CD14-positive monocyte (primary cell): ENCODE results near the gene ATP2C2. TPM values are rescaled to one million over a fixed set of nuclear protein-coding genes. Genes with fewer than 3 reads are reported as not detected.

ENCODE experiments used
- DNase-seq, 3 donors: peaks; one replicate each; pipeline ENCODE4 v3.0.0-alpha.2; 2011 to 2022
- H2AFZ ChIP-seq: 2 replicates; pipeline ENCODE4 v1.6.0; 2012; ENCODE audit warnings: mild to moderate bottlenecking, low read depth, low read length, inconsistent platforms; ENCODE audit not compliant: insufficient read depth, poor library complexity, severe bottlenecking
- H3K27ac ChIP-seq, 2 donors: 1 replicate in 1 of 2; 2 replicates in 1 of 2; pipeline ENCODE4 v1.5.1; 2012 to 2013; ENCODE audit warnings: low read length in 2 of 2, control low read depth in 1 of 2, inconsistent platforms in 1 of 2, low read depth in 1 of 2, mild to moderate bottlenecking in 1 of 2
- H3K27me3 ChIP-seq, 2 donors: one replicate each; pipeline versions ENCODE4 v1.6.0 to v1.6.1; 2011 to 2013; ENCODE audit warnings: low read length in 2 of 2; ENCODE audit not compliant: control insufficient read depth in 2 of 2, insufficient read depth in 2 of 2
- H3K36me3 ChIP-seq, 2 donors: replicated peaks in 1 of 2; 1 replicate in 1 of 2; 2 replicates in 1 of 2; pipeline versions ENCODE4 v1.5.1 to v1.6.1; 2012 to 2013; ENCODE audit warnings: low read length in 2 of 2, control low read depth in 1 of 2, inconsistent platforms in 1 of 2, mild to moderate bottlenecking in 1 of 2; ENCODE audit not compliant: insufficient read depth in 2 of 2, control insufficient read depth in 1 of 2
- H3K4me1 ChIP-seq, 2 donors: 1 replicate in 1 of 2; 2 replicates in 1 of 2; pipeline versions ENCODE4 v1.5.1 to v1.6.1; 2012 to 2013; ENCODE audit warnings: low read length in 2 of 2, control low read depth in 1 of 2, inconsistent platforms in 1 of 2, mild to moderate bottlenecking in 1 of 2, moderate library complexity in 1 of 2; ENCODE audit not compliant: insufficient read depth in 2 of 2, control insufficient read depth in 1 of 2
- H3K4me2 ChIP-seq: replicated peaks from 2 replicates; pipeline ENCODE3; 2012; ENCODE audit warnings: low read length, moderate library complexity, mild to moderate bottlenecking; ENCODE audit not compliant: poor library complexity, severe bottlenecking; ENCODE audit errors: extremely low read depth
- H3K4me3 ChIP-seq, 3 experiments: fragments of 200-600 bp in 1 of 3; sonication (generic) in 1 of 3; replicated peaks in 1 of 3; 1 replicate in 2 of 3; 2 replicates in 1 of 3; pipeline ENCODE4 v1.5.1; 2011 to 2013; ENCODE audit warnings: low read length in 3 of 3, mild to moderate bottlenecking in 3 of 3, control low read depth in 2 of 3, low read depth in 2 of 3, inconsistent platforms in 1 of 3, moderate library complexity in 1 of 3
- H3K79me2 ChIP-seq: 2 replicates; pipeline ENCODE4 v1.6.0; 2012; ENCODE audit warnings: mild to moderate bottlenecking, control low read depth, inconsistent platforms, low read length, moderate library complexity; ENCODE audit not compliant: insufficient read depth
- H3K9ac ChIP-seq: 2 replicates; pipeline ENCODE4 v1.6.0; 2017; ENCODE audit warnings: low read length, mild to moderate bottlenecking; ENCODE audit not compliant: insufficient read depth, poor library complexity, severe bottlenecking
- H3K9me3 ChIP-seq, 2 donors: replicated peaks in 1 of 2; 1 replicate in 1 of 2; 2 replicates in 1 of 2; pipeline versions ENCODE4 v1.5.1 to v1.6.1; 2012 to 2013; ENCODE audit warnings: low read length in 2 of 2, control low read depth in 1 of 2; ENCODE audit not compliant: control insufficient read depth in 1 of 2, insufficient read depth in 1 of 2
- H4K20me1 ChIP-seq: 2 replicates; pipeline ENCODE4 v1.6.0; 2012; ENCODE audit warnings: mild to moderate bottlenecking, low read length, control low read depth, moderate library complexity; ENCODE audit not compliant: insufficient read depth
- H3K27ac Mint-ChIP-seq, 7 donors: one replicate each; pipeline ENCODE4 v1.8.0; 2020; ENCODE audit warnings: mild to moderate bottlenecking in 7 of 7, mixed read lengths in 7 of 7, moderate library complexity in 6 of 7, inconsistent platforms in 2 of 7
- H3K27me3 Mint-ChIP-seq, 3 donors: one replicate each; pipeline ENCODE4 v1.8.0; 2021 to 2022; ENCODE audit warnings: low read depth in 3 of 3, mild to moderate bottlenecking in 3 of 3, mixed read lengths in 3 of 3, moderate library complexity in 3 of 3, inconsistent platforms in 1 of 3
- H3K36me3 Mint-ChIP-seq, 2 donors: one replicate each; pipeline ENCODE4 v1.8.0; 2020; ENCODE audit warnings: mixed read lengths in 2 of 2, inconsistent platforms in 1 of 2, mild to moderate bottlenecking in 1 of 2
- H3K4me1 Mint-ChIP-seq: one replicate; pipeline ENCODE4 v1.8.0; 2020; ENCODE audit warnings: mild to moderate bottlenecking, mixed read lengths
- H3K4me3 Mint-ChIP-seq, 2 donors: one replicate each; pipeline ENCODE4 v1.8.0; 2020; ENCODE audit warnings: mild to moderate bottlenecking in 2 of 2, mixed read lengths in 2 of 2, moderate library complexity in 1 of 2
- H3K9me3 Mint-ChIP-seq, 7 donors: one replicate each; pipeline ENCODE4 v1.8.0; 2020 to 2022; ENCODE audit warnings: mixed read lengths in 7 of 7, mild to moderate bottlenecking in 6 of 7, moderate library complexity in 6 of 7, inconsistent platforms in 2 of 7
- WGBS: methylation state at CpG from one replicate; pipeline ENCODE4 v1.1.5; 2013; ENCODE audit warnings: missing lambda C conversion rate; ENCODE audit not compliant: insufficient coverage; 5-methylcytosine and 5-hydroxymethylcytosine counted together
- intact Hi-C, 2 donors: fragments of 100-400 bp; cut with micrococcal nuclease; formaldehyde crosslinking; loops; one replicate each; pipeline versions ENCODE4 v1.15.0 to v1.15.1; 2023
- polyA plus RNA-seq, 3 donors: library from polyadenylated mRNA; depleted of rRNA in 1 of 3; unstranded in 2 of 3; stranded (reverse) in 1 of 3; fragments of 300-500 nt in 2 of 3; fragments of >200 nt in 1 of 3; fragmentation: Illumina TruSeq in 2 of 3; gene quantifications; 1 replicate in 2 of 3; 2 replicates in 1 of 3; pipeline ENCODE4 v1.2.3, GENCODE V29; 2012 to 2021
- TF ChIP-seq, protein P1 (sequence below): fragments of 200-600 bp; IDR thresholded peaks from one replicate; pipeline ENCODE4 v1.8.0; 2022; ENCODE audit warnings: antibody characterized with exemption, mild to moderate bottlenecking

The ATP2C2 gene
- polyA plus RNA-seq, 3 donors, result 0.05 TPM; not detected in 2

DNA sequence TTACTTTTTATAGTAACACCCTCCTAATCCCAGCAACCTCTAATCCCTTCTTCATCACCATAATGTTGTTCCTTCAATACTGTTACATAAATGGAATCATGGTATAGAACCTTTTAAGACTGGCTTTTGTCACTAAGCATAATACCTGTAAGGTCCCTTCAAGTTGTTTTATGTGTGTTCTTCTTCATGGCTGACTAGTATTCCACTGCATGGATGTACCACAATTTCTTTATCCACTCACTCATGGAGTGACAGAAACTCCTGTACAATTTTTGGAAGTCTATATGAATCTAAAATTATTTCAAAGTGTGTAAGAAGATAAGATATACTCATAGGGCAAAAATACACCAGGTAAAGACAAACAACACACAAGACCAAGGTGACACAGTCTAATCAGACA lies 99.4 kb downstream of the ATP2C2 start:
- no peaks in the 10 kb centered on the region for H3K27me3 ChIP-seq
- no peak for DNase-seq
- H3K9me3 ChIP-seq, result peaks cover 22 to 26% of the 10 kb centered on the region in 2 donors
- H3K4me1 ChIP-seq, result no peaks in the 10 kb centered on the region
- H3K9ac ChIP-seq, result no peak overlapping the region
- no peak overlapping the region for H3K4me3 ChIP-seq
- H3K4me1 Mint-ChIP-seq, result no peaks in the 10 kb centered on the region
- peaks cover 0 to 7% of the 10 kb centered on the region in 2 donors for H3K36me3 ChIP-seq
- intact Hi-C loops, result no loop called here
- peaks cover 19 to 31% (median 29%) of the 10 kb centered on the region in 7 donors for H3K9me3 Mint-ChIP-seq
- H3K79me2 ChIP-seq, result no peaks in the 10 kb centered on the region
- no peak overlapping the region for H3K27ac ChIP-seq
- no peak overlapping the region for H3K4me3 Mint-ChIP-seq
- H3K27ac Mint-ChIP-seq, result no peak overlapping the region
- H3K4me2 ChIP-seq, result no peak overlapping the region
- H3K36me3 Mint-ChIP-seq, result peaks cover 12 to 16% of the 10 kb centered on the region in 2 donors
- H4K20me1 ChIP-seq, result no peaks in the 10 kb centered on the region
- TF ChIP-seq, protein P1, sequence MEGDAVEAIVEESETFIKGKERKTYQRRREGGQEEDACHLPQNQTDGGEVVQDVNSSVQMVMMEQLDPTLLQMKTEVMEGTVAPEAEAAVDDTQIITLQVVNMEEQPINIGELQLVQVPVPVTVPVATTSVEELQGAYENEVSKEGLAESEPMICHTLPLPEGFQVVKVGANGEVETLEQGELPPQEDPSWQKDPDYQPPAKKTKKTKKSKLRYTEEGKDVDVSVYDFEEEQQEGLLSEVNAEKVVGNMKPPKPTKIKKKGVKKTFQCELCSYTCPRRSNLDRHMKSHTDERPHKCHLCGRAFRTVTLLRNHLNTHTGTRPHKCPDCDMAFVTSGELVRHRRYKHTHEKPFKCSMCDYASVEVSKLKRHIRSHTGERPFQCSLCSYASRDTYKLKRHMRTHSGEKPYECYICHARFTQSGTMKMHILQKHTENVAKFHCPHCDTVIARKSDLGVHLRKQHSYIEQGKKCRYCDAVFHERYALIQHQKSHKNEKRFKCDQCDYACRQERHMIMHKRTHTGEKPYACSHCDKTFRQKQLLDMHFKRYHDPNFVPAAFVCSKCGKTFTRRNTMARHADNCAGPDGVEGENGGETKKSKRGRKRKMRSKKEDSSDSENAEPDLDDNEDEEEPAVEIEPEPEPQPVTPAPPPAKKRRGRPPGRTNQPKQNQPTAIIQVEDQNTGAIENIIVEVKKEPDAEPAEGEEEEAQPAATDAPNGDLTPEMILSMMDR, result no peak
- no peak overlapping the region for H2AFZ ChIP-seq
- H3K27me3 Mint-ChIP-seq, result peaks cover 0 to under 1% (median 0%) of the 10 kb centered on the region in 3 donors

DNA sequence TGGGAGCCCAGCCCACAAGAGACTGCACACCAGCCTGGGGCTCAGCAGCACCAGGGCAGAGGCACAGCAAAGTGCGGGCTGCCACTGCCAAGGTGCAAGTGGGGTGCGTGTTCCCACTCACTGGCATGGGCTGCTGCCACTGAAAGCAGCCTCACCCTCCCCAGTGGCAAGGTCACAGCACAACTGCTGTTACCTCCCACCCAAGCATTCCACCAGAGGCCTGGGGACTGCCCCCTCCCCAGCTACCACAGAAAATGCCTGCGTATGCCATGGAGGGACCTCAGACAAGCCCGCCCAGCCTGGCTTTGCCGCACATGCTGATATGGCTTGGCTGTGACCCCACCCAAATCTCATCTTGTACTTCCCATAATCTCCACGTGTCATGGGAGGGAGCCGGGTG lies 103.0 kb downstream of the ATP2C2 start:
- WGBS, result 90% methylated on average over 2 of the region's 7 CpGs
- no peak for DNase-seq
- Histone ChIP-seq H3K4me3 (no peak overlapping the region), H3K4me1 (no peaks in the 10 kb centered on the region), H3K9ac (no peak overlapping the region), H3K36me3 (peaks cover 0 to 7% of the 10 kb centered on the region in 2 donors), H3K4me2 (no peak overlapping the region), H3K9me3 (peaks cover 22 to 25% of the 10 kb centered on the region in 2 donors), H3K27ac (no peak overlapping the region), H3K79me2 (no peaks in the 10 kb centered on the region), H4K20me1 (no peaks in the 10 kb centered on the region), H2AFZ (no peak overlapping the region), H3K27me3 (no peaks in the 10 kb centered on the region)
- Mint-ChIP-seq H3K9me3 (peaks cover 26 to 41% (median 32%) of the 10 kb centered on the region in 7 donors), H3K36me3 (peaks cover 12 to 14% of the 10 kb centered on the region in 2 donors), H3K4me3 (no peak overlapping the region), H3K4me1 (no peaks in the 10 kb centered on the region), H3K27me3 (peaks cover 0 to 3% (median 2%) of the 10 kb centered on the region in 3 donors), H3K27ac (no peak overlapping the region)
- intact Hi-C loops, result no loop called here
- TF ChIP-seq, protein P1, result no peak
